HepG2 (cell line): ENCODE measurements around the gene PLA1A. TPM values are rescaled to one million over a fixed set of nuclear protein-coding genes. Genes with fewer than 3 reads are reported as not detected.

Experiments
- ATAC-seq: fragments of 200-7000 bp; cut with Tn5 transposase; 3 replicates; pipeline ENCODE4 v1.9.1; 2020; ENCODE audit warnings: mild to moderate bottlenecking, moderate library complexity
- BruUV-seq: library from RNA; stranded (reverse); fragments of 400-500 nt; replicated peaks from 2 replicates; lab custom pipeline; 2021; lab: Mats Ljungman, UMichigan
- CTCF ChIA-PET: fragments of 300-600 bp; formaldehyde crosslinking; extraction: SDS; loops from one replicate; lab custom pipeline; 2021; ENCODE audit warnings: low total read pairs, inconsistent platforms, low intra/inter-chr PET ratio; lab: Yijun Ruan, JAX
- POLR2A ChIA-PET: fragments of 350-600 bp; sonication (Branson Sonifier 250); formaldehyde crosslinking; loops from one replicate; lab custom pipeline; 2020; ENCODE audit warnings: antibody characterized with exemption, inconsistent platforms; lab: Yijun Ruan, JAX
- DNase-seq: peaks from one replicate; pipeline ENCODE4 v3.0.0-alpha.2; 2015; ENCODE audit warnings: low spot score
- FAIRE-seq: peaks from 3 replicates; lab custom pipeline; 2011; peaks lifted over from hg19 to GRCh38; lab: Jason Lieb, UNC
- H2AFZ ChIP-seq: one replicate; pipeline ENCODE4 v1.6.1; 2011; ENCODE audit warnings: low read length, inconsistent platforms
- H3K27ac ChIP-seq: fragments of 300-600 bp; 3 replicates; pipeline ENCODE4 v1.8.0; 2011; ENCODE audit warnings: mixed run types, mild to moderate bottlenecking, mixed read lengths, low read length, inconsistent platforms; ENCODE audit not compliant: insufficient read depth; ENCODE audit errors: extremely low read length
- H3K27me3 ChIP-seq, 2 experiments: fragments of 200-600 bp in 1 of 2; 2 replicates in 1 of 2; 3 replicates in 1 of 2; pipeline versions ENCODE4 v1.6.0 to v1.8.0; 2011; ENCODE audit warnings: low read length in 2 of 2, mild to moderate bottlenecking in 2 of 2, moderate library complexity in 2 of 2, inconsistent platforms in 1 of 2; ENCODE audit not compliant: insufficient read depth in 2 of 2, control insufficient read depth in 1 of 2
- H3K36me3 ChIP-seq, 2 experiments: fragments of 200-600 bp in 1 of 2; replicated peaks in 1 of 2; 2 replicates in 1 of 2; 3 replicates in 1 of 2; pipeline versions ENCODE4 v1.5.1 to v1.8.0; 2011; ENCODE audit warnings: low read length in 2 of 2, inconsistent platforms in 1 of 2; ENCODE audit not compliant: insufficient read depth in 2 of 2, control insufficient read depth in 1 of 2
- H3K4me1 ChIP-seq: 2 replicates; pipeline ENCODE4 v1.5.1; 2012; ENCODE audit warnings: low read length, inconsistent platforms; ENCODE audit not compliant: insufficient read depth
- H3K4me2 ChIP-seq: 2 replicates; pipeline ENCODE4 v1.6.0; 2011; ENCODE audit warnings: low read depth, low read length, inconsistent platforms
- H3K4me3 ChIP-seq, 3 experiments: fragments of 200-600 bp in 1 of 3; sonication (generic), shearing (Covaris generic) in 1 of 3; replicated peaks in 1 of 3; 2 replicates each; pipeline ENCODE4 v1.5.1; 2011 to 2016; ENCODE audit warnings: low read length in 3 of 3, inconsistent platforms in 2 of 3, low read depth in 2 of 3, mild to moderate bottlenecking in 2 of 3, control low read depth in 1 of 3, mixed read lengths in 1 of 3; ENCODE audit not compliant: insufficient read depth in 1 of 3
- H3K79me2 ChIP-seq: one replicate; pipeline ENCODE4 v1.6.1; 2011; ENCODE audit warnings: low read length, inconsistent platforms; ENCODE audit not compliant: insufficient read depth
- H3K9ac ChIP-seq: 2 replicates; pipeline ENCODE4 v1.6.0; 2011; ENCODE audit warnings: mild to moderate bottlenecking, low read depth, low read length, inconsistent platforms; ENCODE audit not compliant: insufficient read depth
- H3K9me3 ChIP-seq: 2 replicates; pipeline ENCODE4 v1.5.1; 2012; ENCODE audit warnings: mild to moderate bottlenecking, low read length
- H4K20me1 ChIP-seq: 2 replicates; pipeline ENCODE4 v1.6.0; 2011; ENCODE audit warnings: inconsistent platforms, mild to moderate bottlenecking, low read length, moderate library complexity; ENCODE audit not compliant: insufficient read depth
- HNRNPH1 ChIP-seq: fragments of 200-400 bp; formaldehyde crosslinking; optimal IDR thresholded peaks from 2 replicates; pipeline ENCODE3; 2017; ENCODE audit warnings: mild to moderate bottlenecking, low read depth, low read length
- HOXA9 ChIP-seq: sonication (generic); formaldehyde crosslinking; IDR thresholded peaks from 2 replicates; pipeline ENCODE4 v1.8.1; 2022; ENCODE audit warnings: missing genetic modification reagents, mild to moderate bottlenecking, moderate library complexity, borderline replicate concordance
- KLF6 ChIP-seq: IDR thresholded peaks from 2 replicates; pipeline ENCODE4 v1.8.0; 2016; ENCODE audit warnings: missing biosample characterization, missing genetic modification reagents
- SCMH1 ChIP-seq: sonication (generic); formaldehyde crosslinking; IDR thresholded peaks from 2 replicates; pipeline ENCODE4 v1.9.0; 2021; ENCODE audit warnings: missing genetic modification reagents, mild to moderate bottlenecking, borderline replicate concordance
- SMAD3 ChIP-seq: sonication (generic); formaldehyde crosslinking; IDR thresholded peaks from 2 replicates; pipeline ENCODE4 v1.4.0; 2020; ENCODE audit warnings: missing genetic modification reagents
- TAF1 ChIP-seq: sonication (generic); formaldehyde crosslinking; IDR thresholded peaks from 2 replicates; pipeline ENCODE4 v1.4.0; 2020; ENCODE audit warnings: missing genetic modification reagents
- ZBTB20 ChIP-seq: sonication (generic); formaldehyde crosslinking; IDR thresholded peaks from 2 replicates; pipeline ENCODE4 v1.8.1; 2023; ENCODE audit warnings: missing genetic modification reagents, low read depth, mild to moderate bottlenecking, borderline replicate concordance
- ZNF225 ChIP-seq: sonication (generic); formaldehyde crosslinking; IDR thresholded peaks from 2 replicates; pipeline ENCODE4 v1.4.0; 2020; ENCODE audit warnings: mild to moderate bottlenecking, missing genetic modification reagents
- ZNF343 ChIP-seq: sonication (generic); formaldehyde crosslinking; IDR thresholded peaks from 2 replicates; pipeline ENCODE4 v1.4.0; 2020; ENCODE audit warnings: mild to moderate bottlenecking, missing genetic modification reagents
- ZNF777 ChIP-seq: sonication (generic); formaldehyde crosslinking; IDR thresholded peaks from 2 replicates; pipeline ENCODE4 v1.4.0; 2020; ENCODE audit warnings: missing genetic modification reagents
- WGBS: methylation state at CpG from one replicate; pipeline ENCODE4 v1.1.6; 2017; ENCODE audit warnings: low lambda C conversion rate; 5-methylcytosine and 5-hydroxymethylcytosine counted together
- in situ Hi-C: cut with HindIII; loops from 2 replicates; pipeline ENCODE4 v1.10.0; 2017; ENCODE audit warnings: low pct_unique_long_range_greater_than_20kb; ENCODE audit not compliant: extremely low pct_ligation_motif_present
- intact Hi-C: fragments of 100-400 bp; cut with micrococcal nuclease; formaldehyde crosslinking; loops from one replicate; pipeline ENCODE4 v1.10.0; 2022; ENCODE audit not compliant: unreplicated experiment
- polyA plus RNA-seq, 8 experiments: library from polyadenylated mRNA; depleted of rRNA in 3 of 8; stranded (reverse) in 7 of 8; unstranded in 1 of 8; fragments of >200 nt; fragmentation: Illumina TruSeq in 4 of 8; extraction: Trizol in 4 of 8; gene quantifications; 2 replicates each; pipeline versions ENCODE4 v1.2.1 to v1.2.3, GENCODE V29; 2011 to 2016; ENCODE audit warnings: low read depth in 4 of 8, missing spikeins in 1 of 8, mixed read lengths in 1 of 8; ENCODE audit not compliant: insufficient read depth in 1 of 8
- total RNA-seq, 5 experiments: library from RNA; depleted of rRNA; stranded (reverse); fragments of >200 nt; fragmentation: Illumina TruSeq; extraction: Trizol; gene quantifications; 2 replicates each; pipeline ENCODE4 v1.2.3, GENCODE V29; 2016; ENCODE audit warnings: low read depth in 1 of 5
- TF ChIP-seq, protein P1 (sequence below), 2 experiments: fragments of 450-650 bp in 1 of 2; sonication (generic) in 1 of 2; formaldehyde crosslinking in 1 of 2; IDR thresholded peaks; 2 replicates each; pipeline versions ENCODE4 v1.6.1 to v1.8.0; 2016 to 2022; ENCODE audit warnings: antibody characterized with exemption in 1 of 2, mild to moderate bottlenecking in 1 of 2, missing genetic modification reagents in 1 of 2
- TF ChIP-seq, protein P2 (sequence below): sonication (generic); formaldehyde crosslinking; IDR thresholded peaks from 2 replicates; pipeline ENCODE4 v1.5.1; 2020; ENCODE audit warnings: mild to moderate bottlenecking, missing genetic modification reagents, borderline replicate concordance
- TF ChIP-seq, protein P3 (sequence below): sonication (generic); formaldehyde crosslinking; IDR thresholded peaks from 2 replicates; pipeline ENCODE4 v1.4.0; 2020; ENCODE audit warnings: mild to moderate bottlenecking, missing genetic modification reagents

The PLA1A gene
- total and polyA plus RNA-seq, 2 of the 13 experiments (the other 11 are each of a cell fraction or from before 2014, with no cell fraction given), result 0.11 to 0.18 TPM

DNA sequence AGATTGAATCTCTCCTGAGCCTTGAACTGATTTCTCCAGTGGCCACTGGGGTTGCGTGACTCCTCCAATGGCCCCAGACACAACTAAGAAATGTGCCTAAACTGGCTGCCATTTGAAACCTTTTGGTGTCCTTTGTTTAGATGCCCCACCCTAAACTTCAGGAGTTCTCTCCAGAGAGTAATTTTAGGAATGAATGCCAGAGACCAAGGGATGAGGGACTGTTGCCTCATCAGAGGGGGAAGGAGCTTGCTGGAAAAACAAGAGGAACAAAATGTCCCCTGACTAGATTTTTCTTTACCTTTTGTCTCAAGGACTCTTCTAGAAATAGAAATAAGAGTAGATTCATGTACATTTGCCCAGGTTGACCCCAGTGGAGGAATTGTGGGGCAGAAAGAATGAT is 26.5 kb upstream of the PLA1A start:
- intact Hi-C loops, result no loop called here
- CTCF ChIA-PET, result no interaction called here
- ATAC-seq (no peak), FAIRE-seq (no peak), DNase-seq (no peak)
- no peaks in the 10 kb centered on the region for H3K79me2 ChIP-seq
- H3K27me3 ChIP-seq, result peaks cover 0 to 4% of the 10 kb centered on the region in 2 experiments; a peak in 2 of 5 replicates
- H3K9me3 ChIP-seq, result no peaks in the 10 kb centered on the region
- no peak overlapping the region for H3K27ac ChIP-seq
- BruUV-seq, result no TSS peak
- POLR2A ChIA-PET, result no interaction called here
- no peaks in the 10 kb centered on the region for H3K4me1 ChIP-seq
- no peaks in the 10 kb centered on the region for H3K36me3 ChIP-seq
- H3K4me2 ChIP-seq, result no peak overlapping the region
- 100% methylated on average over 1 of the region's 1 CpG for WGBS
- no peak overlapping the region for H3K4me3 ChIP-seq
- in situ Hi-C loops, result no loop called here
- no peak overlapping the region for H3K9ac ChIP-seq
- H4K20me1 ChIP-seq, result no peaks in the 10 kb centered on the region
- no peak overlapping the region for H2AFZ ChIP-seq
- TF ChIP-seq HOXA9 (CRISPR knock-in tag) (no peak), HNRNPH1 (no peak), ZNF777 (CRISPR knock-in tag) (no peak), TAF1 (CRISPR knock-in tag) (no peak), ZNF343 (CRISPR knock-in tag) (no peak), SCMH1 (CRISPR knock-in tag) (no peak), ZBTB20 (no peak), SMAD3 (CRISPR knock-in tag) (no peak), KLF6 (CRISPR knock-in tag) (no peak), ZNF225 (CRISPR knock-in tag) (no peak)
- TF ChIP-seq, protein P1, sequence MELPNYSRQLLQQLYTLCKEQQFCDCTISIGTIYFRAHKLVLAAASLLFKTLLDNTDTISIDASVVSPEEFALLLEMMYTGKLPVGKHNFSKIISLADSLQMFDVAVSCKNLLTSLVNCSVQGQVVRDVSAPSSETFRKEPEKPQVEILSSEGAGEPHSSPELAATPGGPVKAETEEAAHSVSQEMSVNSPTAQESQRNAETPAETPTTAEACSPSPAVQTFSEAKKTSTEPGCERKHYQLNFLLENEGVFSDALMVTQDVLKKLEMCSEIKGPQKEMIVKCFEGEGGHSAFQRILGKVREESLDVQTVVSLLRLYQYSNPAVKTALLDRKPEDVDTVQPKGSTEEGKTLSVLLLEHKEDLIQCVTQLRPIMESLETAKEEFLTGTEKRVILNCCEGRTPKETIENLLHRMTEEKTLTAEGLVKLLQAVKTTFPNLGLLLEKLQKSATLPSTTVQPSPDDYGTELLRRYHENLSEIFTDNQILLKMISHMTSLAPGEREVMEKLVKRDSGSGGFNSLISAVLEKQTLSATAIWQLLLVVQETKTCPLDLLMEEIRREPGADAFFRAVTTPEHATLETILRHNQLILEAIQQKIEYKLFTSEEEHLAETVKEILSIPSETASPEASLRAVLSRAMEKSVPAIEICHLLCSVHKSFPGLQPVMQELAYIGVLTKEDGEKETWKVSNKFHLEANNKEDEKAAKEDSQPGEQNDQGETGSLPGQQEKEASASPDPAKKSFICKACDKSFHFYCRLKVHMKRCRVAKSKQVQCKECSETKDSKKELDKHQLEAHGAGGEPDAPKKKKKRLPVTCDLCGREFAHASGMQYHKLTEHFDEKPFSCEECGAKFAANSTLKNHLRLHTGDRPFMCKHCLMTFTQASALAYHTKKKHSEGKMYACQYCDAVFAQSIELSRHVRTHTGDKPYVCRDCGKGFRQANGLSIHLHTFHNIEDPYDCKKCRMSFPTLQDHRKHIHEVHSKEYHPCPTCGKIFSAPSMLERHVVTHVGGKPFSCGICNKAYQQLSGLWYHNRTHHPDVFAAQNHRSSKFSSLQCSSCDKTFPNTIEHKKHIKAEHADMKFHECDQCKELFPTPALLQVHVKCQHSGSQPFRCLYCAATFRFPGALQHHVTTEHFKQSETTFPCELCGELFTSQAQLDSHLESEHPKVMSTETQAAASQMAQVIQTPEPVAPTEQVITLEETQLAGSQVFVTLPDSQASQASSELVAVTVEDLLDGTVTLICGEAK (IDR thresholded peaks at IDR 0.05), result no peak
- TF ChIP-seq, protein P1 (CRISPR knock-in tag; IDR thresholded peaks at IDR 0.05), result no peak
- TF ChIP-seq, protein P2, sequence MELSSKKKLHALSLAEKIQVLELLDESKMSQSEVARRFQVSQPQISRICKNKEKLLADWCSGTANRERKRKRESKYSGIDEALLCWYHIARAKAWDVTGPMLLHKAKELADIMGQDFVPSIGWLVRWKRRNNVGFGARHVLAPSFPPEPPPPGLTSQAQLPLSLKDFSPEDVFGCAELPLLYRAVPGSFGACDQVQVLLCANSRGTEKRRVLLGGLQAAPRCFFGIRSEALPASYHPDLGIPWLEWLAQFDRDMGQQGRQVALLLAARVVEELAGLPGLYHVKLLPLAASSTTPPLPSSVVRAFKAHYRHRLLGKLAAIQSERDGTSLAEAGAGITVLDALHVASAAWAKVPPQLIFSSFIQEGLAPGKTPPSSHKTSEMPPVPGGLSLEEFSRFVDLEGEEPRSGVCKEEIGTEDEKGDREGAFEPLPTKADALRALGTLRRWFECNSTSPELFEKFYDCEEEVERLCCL (CRISPR knock-in tag), result no peak
- TF ChIP-seq, protein P3, sequence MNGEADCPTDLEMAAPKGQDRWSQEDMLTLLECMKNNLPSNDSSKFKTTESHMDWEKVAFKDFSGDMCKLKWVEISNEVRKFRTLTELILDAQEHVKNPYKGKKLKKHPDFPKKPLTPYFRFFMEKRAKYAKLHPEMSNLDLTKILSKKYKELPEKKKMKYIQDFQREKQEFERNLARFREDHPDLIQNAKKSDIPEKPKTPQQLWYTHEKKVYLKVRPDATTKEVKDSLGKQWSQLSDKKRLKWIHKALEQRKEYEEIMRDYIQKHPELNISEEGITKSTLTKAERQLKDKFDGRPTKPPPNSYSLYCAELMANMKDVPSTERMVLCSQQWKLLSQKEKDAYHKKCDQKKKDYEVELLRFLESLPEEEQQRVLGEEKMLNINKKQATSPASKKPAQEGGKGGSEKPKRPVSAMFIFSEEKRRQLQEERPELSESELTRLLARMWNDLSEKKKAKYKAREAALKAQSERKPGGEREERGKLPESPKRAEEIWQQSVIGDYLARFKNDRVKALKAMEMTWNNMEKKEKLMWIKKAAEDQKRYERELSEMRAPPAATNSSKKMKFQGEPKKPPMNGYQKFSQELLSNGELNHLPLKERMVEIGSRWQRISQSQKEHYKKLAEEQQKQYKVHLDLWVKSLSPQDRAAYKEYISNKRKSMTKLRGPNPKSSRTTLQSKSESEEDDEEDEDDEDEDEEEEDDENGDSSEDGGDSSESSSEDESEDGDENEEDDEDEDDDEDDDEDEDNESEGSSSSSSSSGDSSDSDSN (CRISPR knock-in tag), result no peak
